Choroid plexus epithelial cell (primary cell): ENCODE measurements around the gene ZNF70.

Experiments
- DNase-seq: peaks from one replicate; pipeline ENCODE4 v3.0.0-alpha.2; 2010; ENCODE audit warnings: low read depth
- H3K4me3 ChIP-seq: 2 replicates; pipeline ENCODE4 v1.5.1; 2011; ENCODE audit warnings: low read depth, mild to moderate bottlenecking, control low read depth, low read length, moderate library complexity
- CTCF ChIP-seq: conservative IDR thresholded peaks from 2 replicates; pipeline ENCODE4 v1.5.1; 2011; ENCODE audit warnings: low read depth, mild to moderate bottlenecking, control low read depth, inconsistent platforms, low read length, moderate library complexity

ZNF70 gene

DNA sequence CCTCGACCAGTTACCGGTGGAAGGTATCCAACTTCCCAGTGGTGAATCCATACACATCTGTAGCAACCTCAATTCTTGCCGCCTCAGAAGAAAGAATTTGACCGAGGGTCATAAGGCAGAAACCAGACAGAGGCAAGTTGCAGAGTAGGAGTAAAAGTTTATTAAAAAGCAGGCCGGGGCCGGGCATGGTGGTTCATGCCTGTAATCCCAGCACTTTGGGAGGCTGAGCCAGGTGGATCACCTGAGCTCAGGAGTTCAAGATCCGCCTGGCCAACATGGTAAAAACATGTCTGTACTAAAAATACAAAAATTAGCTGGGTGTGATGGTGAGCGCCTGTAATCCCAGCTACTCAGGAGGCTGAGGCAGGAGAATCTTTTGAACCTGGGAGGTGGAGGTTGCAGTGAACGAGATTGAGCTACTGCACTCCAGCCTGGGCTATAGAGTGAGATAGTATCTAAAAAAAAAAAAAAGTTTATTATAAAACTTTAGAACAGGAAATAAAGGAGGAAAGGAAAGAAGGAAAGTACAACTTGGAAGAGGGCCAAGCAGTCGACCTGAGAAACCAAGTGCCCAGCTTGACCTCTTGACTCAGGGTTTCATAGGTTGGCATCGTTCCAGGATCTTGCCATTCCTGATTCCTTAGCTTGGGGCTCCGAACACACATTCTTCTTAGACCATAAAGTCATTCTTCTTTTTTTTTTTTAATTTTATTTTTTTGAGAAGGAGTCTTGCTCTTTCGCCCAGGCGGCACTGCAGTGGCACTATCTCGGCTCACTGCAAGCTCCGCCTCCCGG, 32.3 kb downstream of the ZNF70 start:
- H3K4me3 ChIP-seq, result no peak overlapping the region
- DNase-seq, result no peak
- no peak for TF ChIP-seq CTCF

- TF ChIP-seq CTCF, result no peak
- DNase-seq, result peak; percentile 88
- H3K4me3 ChIP-seq, result peak overlapping the region; percentile 95
Observed at GRCh38 chr22:23716811-23717801, 33.8 kb downstream of the ZNF70 start.

DNA sequence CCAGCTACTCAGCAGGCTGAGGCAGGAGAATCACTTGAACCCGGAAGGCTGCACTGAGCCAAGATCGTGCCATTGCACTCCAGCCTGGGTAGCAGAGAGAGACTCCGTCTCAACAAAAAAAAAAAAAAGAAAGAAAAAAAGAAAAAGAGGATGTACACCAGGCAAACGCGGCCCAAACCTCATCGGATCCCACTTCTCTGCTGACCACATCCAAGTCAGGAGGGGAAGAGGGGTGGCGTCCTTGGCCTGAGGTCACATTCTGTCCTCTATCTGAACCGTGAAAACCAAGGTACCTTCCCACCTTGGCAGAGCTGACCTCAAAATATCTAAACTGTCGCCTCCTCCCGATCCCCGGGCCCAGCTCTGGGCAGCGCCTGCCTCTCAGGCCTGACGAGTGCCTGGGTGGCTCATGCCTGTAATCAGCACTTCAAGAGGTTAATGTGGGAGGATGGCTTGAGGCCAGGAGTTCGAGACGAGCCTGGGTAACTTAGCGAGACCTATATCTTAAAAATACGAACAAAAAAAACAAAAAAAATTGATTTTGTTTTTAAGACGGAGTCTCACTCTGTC, 35.0 kb downstream of the ZNF70 start:
- H3K4me3 ChIP-seq, result peak overlapping the region; percentile 95
- TF ChIP-seq CTCF, result no peak
- DNase-seq, result no peak

DNA sequence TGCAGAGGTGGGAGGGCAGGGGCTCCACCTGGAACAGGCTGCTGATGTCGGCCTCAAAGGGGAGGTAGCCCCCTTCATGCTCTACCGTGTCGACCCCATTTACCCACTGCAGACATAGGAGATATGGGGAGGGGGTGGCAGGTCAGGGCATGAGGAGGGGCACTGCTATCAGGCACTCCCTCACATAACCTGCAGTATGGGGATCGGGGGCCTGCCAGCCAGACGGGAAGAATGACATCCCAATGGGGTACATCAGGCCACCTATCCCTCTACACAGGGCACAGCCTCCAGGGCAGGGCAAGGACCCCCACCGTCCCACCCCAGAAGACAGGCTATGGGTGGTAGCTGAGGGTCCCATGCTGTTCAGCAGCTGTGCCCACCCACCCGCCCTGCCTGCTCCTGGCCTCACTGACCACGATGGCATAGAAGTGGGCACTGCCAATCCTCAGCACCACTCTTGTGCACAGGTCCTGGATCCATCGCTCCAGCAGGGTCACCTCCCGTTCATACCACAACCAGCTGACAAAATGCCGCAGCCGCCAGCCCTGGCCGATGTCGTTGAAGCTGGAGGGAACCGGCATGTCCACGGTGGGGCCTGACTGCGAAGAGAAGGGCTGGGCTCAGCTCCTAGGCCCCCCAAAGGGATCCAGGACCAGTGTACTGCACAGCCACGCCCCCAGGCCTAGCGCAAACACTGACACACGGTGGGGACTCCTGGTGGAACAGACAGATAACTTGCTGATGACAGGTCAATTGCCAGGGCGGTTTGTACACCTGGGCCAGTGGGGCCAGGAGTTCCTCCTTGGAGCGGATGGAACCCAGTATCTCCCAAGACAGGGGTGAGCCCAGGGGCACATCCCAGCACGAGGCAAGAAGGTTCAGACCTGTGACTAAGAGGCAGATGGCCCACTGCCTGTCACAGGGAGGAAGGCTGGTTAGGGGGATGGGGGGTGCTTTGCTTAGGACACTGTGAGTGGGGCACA, 36.0 kb downstream of the ZNF70 start:
- no peak for TF ChIP-seq CTCF
- H3K4me3 ChIP-seq, result no peak overlapping the region
- DNase-seq, result no peak

- DNase-seq, result no peak
- no peak for TF ChIP-seq CTCF
- no peak overlapping the region for H3K4me3 ChIP-seq
Observed at GRCh38 chr22:23713696-23714595, 37.0 kb downstream of the ZNF70 start.
